SW 1271 (cell line): ENCODE results near the gene CD47.

ENCODE experiments used
- DNase-seq, 2 experiments: peaks; one replicate each; lab custom pipeline; 2025; lab: John Stamatoyannopoulos, UW

The CD47 gene

DNA sequence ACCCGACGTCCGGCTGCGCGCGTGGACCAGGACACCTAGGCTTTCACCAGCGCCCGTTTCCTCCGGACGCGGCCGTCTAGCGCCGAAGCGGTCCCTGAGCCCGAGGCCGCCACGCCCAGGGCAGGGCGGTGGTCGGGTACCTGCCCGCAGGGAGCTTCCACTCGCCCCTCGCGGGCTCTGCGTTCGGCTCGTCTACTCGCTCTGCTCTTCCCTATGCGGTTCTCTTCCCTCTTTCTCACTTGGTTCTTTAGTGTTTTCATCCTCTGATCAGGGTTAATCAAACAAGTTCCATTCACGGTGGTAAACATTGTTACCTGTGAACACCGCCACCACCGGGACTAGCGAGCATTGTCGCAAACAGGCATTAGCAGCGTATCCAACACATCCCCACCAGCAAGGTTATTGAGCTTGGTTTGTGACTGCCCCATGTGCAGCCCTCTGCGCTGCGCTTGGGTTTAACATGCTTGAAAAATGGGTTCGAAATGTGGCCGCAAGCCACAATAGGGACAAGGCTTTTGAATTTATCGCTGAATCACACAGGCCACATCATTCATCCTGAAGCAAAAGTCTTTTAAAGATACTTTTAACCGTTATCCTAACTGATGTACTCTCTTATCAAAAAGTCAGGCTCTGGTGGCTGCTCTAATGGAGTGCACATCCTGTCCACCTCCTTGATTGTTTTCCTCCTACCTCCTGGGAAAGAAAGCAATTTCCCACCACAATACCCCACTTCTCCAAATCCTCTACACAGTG is 843 bp upstream of the CD47 start:
- DNase-seq = no peak

DNA sequence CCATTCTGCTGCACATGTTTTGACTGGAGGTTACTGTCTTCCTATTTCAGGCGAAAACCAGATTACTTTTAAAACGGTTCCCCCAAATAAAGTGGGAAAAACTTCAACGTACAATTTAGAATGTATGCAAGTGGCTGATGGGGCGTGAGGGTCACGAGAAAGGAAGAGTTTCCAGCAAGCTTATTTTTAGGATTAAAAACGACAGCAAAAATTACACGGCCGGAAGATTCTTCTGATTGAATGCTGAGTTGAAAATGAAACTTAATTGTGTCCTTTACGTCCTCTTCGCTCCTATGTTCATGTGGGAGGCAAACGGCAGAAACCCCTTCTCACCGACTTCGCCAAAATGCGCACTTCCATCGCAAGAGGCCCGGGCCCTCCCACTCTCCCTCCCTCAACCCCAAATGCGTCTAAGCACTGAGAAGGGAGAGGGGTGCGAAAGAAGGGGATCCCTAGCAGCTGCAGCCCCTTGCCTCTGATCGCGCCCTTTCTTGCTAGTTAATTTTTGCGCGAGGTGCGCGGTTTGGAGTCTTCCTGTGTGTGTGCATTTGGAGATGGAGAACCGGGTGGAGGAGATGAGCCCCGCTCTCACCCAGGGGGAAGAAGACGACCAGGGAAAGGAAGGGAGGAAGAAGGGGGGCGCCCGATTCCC is 656 bp downstream of the CD47 start:
- peak in 1 of 2 experiments; percentile 40 for DNase-seq

DNA sequence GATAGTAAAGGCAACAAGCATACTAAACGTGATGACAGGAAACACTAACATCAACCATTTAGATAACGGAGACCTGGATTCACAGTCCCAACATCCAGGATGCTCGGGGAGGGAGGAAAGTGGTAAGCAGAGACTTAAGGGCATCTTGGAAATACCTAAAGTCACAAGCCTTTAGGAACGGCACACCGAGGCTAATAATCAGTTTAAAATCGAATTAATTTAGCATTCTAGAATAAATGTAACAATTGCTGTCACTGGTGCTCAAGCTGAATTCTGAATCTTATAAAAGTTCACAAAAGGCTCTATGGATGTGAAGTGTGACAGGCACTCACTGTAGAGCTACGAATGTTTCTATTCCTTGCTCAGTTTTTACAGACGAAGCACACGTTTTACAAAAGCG is 1.3 kb downstream of the CD47 start:
- DNase-seq = no peak

DNA sequence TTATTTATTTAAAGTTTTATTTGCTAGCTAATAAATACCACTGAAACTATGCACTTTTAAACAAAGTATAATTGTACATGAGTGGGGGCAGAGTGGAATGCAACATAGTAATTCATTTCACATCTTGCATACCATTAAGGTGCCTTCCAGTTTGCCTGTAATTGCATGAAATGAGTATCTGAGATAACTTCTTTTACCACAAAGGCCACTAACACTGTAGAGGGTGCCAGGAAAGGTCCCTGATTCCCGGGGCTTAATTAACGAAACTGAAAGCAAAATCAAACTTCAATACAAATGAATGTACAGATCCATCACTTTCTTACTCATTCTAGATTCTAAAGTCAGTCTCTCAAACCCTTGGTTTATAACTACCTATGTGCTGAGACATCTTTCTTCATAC is 2.1 kb downstream of the CD47 start:
- DNase-seq = no peak

DNA sequence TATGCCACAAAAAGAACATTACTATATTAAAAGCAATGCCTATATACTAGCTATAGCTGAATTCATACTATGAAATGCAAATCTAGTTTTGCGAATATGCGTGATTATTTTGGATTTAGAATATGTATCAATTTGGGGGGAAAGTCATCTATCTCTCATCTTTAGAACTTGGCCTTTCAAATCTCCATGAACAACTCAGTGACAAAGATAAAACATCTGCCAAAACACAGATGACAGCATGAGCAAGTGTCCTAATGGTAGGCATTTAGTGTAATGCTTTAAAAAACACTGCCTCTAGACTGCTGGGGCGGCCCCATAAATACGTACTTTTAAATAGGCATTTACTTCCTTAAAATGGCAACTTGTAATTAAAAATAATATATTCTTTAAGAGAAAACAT is 2.7 kb downstream of the CD47 start:
- DNase-seq = no peak

DNA sequence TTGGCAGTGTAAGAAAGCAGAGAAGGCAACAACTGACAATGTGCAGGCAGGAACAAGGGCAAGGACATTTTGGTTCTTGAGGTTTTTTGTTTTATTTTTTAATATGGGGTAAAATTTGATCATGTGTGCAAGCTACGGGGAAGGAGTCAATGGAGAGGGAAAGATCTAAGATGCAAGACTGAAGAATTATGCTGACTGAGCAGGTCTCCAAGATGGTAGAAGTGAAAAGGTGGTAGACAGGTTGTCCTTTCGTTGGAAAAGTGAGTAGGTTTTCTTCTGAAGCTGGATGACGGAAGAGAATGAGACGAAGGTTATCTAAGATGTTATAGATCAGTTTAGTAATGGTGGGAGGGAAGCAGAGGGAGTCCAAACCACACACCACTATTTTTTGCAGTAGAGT is 4.2 kb downstream of the CD47 start:
- no peak for DNase-seq

DNA sequence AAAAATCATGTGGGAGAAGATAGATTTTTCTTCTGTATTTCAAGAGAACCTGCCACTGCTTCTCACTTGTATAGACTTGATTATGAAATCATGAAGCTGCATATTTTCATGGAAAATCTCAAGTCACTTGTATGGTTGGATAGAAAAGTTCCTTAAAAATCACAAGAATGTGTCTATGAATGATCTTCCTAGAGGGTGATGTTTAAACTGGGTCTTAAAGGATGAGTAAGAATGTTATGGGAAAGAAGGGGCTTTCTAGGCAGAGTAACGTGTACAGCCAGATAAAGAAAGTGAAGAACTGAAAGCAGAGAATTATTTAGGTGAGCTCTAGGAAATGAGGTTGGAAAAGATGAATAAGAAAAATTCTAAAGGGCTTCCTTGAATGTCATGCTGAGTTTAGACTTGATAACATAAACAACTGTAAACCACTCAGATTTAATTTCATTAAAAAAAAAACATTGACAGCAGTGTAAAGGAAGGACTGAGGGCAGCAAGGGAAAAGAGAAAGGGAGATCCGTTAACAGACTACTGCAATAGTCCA is 5.0 kb downstream of the CD47 start:
- DNase-seq = no peak

DNA sequence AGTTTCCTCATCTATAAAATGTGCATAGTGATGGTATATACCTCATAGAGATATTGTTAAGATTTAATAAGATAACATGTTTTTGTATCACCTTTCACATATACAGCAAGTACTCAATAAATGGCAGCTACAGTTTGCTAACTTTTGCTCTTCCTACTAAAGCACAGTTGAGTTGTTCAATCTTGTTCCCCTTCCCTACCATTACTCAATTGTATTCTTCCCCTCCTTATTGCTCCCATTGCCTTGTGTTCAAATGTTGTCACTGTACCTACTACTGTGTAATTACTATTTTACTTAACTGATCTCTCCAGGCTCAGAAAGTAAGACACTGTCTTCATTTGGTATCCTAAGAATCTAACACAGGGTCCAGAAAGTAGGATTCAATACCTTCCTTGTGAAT is 5.5 kb downstream of the CD47 start:
- no peak for DNase-seq

DNA sequence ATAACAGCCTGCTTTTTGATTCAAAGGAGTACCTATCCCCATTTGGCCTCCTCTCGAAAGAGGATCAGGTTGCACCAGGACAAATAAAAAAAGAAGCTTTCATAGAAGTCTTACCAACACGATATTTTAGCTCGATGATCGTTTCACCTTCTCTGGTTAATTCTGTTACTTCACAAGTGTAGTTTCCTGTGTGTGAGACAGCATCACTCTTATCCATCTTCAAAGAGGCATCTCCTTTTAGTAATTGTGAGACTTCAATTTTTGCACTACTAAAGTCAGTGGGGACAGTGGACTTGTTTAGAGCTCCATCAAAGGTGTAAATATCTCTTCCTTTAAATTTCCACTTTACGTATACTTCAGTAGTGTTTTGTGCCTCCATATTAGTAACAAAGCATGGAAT is 11.0 kb downstream of the CD47 start:
- no peak for DNase-seq

DNA sequence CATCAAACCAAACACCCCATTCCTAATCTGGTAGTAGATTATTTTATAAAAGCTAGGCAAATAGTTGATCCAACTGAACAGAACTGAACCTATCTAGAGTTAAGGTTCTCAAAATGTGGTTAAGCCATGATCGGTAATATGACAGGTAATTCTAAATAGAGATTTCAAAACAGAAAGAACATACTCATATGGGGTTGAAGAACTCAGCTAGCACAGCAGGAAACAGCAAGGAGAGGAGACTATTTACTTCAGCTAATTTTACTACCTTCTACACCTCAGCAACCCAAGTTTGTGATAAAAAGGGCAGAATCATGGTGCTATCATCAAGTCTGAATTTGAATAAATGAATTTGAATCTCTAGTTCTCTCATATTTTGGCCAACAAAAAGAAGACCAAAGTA is 11.8 kb downstream of the CD47 start:
- no peak for DNase-seq

DNA sequence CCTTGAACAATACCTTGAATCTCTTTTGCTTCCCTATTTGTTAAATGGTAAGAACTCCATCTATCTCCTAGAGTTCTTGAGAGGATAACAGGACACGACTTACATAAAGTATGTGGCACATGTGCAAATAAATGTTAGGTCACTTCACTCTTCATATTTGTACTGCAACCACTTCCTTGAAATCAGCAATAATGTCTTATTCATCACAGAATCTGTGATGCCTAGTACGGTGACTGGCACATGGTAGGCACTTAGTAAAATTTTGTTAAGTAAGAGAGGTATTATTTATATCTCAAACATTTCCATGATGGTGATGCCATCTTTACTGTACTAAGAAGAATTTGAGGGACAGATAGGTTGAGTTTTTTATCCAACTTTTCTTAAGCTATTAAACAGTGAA is 14.3 kb downstream of the CD47 start:
- no peak for DNase-seq

DNA sequence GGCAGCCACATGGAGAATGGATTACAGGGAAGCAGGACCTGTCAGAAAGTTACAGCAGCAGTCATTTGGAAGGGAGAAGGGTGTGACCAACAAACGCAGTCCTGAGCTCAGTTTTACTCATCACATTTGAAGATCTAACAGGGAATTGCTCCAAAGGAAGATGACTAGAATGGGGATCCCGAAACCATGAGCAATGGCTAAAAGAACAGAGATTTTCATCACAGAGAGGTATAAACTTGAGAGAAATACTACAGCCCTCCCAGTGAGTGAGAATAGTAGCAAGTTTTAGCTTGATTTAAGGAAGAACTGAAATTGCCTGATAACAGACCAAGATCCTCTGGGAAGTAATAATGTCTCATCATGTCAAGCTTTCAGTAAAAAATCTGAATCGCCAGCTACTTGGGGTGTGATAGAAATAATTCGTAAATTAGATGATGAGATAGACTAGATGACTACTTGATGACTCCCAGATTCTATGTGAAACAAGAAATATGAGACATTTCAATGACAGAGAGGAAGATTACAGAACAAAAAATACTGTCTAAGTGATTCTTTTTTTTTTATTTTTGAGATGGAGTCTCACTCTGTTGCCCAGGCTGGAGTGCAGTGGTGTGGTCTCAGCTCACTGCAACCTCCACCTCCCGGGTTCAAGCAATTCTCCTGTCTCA is 16.9 kb downstream of the CD47 start:
- DNase-seq = no peak

DNA sequence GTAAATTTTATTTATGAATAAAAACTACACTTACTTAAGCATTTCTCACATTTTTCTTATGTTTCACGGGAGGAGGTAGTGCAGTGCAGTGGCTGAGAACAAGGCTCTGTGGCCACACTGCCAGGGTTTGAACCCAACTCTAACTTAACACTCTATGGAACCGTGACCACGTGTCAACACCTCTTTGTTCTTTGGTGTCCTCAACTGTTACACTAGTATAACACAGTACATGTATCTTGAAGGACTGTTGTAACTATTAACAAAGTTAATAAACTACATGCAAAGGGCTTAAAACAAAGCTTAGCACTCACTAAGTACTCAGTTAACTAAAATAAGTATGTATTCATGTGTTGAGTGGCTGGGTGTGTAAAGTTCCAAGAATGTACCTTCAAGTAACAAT is 19.5 kb downstream of the CD47 start:
- DNase-seq = no peak

DNA sequence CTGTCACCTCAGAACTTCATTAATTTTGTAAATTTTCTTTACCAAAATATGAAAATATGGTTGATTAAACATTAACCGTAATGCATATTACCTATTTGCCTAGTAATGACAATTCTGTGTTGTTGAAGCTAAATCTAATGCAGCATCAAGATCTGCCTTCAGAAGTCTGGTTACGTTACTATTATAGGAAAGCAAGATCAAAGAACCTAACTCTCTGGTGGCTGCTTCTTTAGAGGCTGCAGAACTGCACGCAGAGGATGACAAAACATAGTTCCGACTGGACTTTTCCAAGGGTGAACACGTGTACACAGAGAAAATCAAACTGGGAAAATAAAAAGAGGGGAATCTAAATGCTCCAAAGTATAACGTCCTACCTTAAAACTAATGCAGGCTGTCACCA is 20.5 kb downstream of the CD47 start:
- no peak for DNase-seq

DNA sequence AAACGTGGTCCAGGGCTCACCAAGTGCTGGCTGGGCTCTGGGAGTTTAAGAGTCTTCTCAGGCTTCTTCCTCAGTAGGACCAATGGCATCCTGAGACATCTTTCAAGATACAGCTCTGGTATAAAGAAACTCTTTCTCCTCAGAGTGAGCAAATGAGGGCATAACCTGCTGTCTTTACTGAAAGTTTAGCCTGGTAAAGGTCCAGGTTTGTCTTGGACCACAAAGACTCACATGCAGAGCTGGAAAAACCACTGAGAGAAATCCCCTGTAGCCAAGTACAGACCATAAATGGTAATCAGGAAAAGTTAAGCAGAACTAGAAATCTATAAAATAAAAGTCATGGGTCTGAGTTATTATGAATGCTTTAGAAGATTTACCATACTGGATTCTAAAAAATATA is 23.1 kb downstream of the CD47 start:
- DNase-seq = no peak

DNA sequence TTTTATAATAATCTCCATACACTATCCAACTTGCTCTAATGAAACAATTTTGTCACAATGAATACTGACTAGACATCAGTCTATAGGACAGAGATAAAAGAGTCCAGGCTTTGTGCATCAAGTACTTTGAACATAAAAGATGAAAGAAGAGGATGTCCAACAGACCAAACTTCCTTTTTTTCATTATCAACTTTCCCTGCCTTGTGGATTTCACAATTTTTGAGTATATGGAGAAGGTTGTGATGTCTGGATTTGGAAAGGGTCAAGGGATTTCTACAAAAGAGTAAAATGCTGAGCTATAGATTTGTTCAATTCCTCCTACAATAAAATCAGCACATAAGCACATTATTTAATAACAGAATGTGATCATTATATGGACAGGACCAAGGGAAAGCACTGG is 25.7 kb downstream of the CD47 start:
- no peak for DNase-seq

DNA sequence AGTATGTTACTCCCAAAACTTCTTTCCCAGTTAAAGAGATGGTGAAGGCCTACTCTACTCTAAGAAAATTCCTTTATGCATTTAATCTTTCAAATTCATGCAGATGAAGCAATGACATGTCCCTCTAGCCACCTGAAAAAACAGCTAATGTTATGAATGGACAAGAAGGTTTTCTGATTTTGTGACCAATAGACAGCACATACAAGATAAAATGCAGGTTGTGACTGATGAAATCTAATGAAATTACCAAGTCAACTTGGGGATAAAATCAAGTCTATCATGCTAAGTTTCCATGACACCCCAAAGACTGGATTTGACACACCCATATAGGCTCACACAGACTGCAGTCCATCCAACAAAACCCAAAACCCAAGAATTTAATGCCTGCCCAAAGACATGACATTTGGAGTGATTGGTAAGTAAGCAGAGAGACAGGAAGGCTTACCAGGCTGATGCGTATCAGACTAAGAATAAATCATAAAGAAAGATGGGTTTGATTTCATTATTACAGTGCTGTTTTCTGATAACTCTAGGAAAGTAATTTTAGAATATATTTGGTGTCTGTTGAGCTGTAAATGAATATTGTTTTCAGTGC is 26.4 kb downstream of the CD47 start:
- no peak for DNase-seq

DNA sequence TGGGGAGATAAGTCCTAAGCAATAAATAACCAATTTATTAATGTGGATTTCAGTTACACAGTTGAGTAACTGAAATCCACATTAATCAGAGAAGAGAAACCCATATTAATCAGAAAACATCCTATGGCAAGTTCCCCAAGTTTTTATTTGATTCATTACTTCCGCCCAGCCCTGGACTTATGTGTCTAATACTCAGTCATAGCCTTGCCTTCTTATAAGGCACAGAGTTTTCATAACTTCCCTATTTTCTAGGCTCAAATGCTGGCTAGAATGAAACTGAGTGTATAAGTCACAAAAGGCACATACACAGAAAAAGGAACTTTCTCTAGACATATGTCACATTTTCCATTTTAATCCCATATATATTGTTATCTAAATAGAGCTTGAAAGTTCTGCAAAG is 28.8 kb downstream of the CD47 start:
- no peak for DNase-seq

DNA sequence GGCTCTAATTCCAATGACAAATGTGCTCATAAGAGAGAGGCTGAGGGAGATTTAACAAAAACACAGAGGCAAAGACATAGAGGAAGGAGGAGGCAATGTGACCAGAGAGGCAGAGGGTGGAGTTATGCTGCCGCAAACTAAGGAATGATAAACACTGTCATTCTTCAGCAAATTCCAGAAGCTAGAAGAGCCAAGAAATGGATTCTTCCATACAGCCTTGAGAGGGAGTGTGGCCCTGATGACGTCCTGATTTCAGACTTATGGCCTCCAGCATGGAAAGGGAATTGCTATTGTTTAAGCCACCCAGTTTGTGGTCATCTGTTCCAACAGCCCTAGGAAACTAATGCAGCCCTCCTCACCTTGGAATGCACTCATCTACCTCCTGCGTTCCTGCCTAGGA is 30.5 kb downstream of the CD47 start:
- no peak for DNase-seq

DNA sequence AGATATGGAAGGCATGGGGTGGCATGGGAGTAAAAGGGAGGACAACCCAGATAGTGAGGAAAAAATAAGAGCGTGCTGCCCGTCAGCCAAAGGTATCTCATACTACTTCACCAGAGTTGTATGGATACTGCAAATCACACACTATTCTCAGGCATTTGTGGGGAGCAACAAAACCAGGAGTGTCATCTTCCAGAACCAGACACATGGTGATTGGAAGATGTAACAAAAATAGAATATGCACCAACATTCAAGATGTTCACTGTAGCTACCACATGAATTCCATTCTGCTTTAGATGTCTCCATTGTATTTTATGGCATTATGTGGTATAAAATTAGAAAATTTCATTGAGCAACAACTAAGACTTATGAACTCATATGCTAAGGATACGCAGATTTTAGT is 34.9 kb downstream of the CD47 start:
- DNase-seq = no peak

DNA sequence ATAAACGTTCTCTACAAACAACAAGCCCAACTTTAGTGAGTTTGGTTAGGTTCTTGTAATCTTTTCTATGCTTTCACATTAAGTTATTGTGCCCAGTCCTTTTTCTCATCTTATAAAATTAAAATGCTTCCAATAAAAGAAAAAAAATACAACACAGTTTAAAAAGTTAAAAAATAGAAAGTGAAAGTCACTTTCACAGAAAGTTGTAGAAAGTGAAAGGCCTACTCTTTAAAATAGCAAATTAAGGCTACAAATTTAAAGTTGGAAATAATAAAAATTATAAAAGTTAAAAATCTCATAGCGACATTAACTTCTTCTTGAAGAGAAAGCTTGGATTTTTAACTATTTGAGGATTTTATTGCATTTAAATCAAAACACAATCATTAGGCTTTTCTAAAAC is 35.9 kb downstream of the CD47 start:
- DNase-seq = no peak

DNA sequence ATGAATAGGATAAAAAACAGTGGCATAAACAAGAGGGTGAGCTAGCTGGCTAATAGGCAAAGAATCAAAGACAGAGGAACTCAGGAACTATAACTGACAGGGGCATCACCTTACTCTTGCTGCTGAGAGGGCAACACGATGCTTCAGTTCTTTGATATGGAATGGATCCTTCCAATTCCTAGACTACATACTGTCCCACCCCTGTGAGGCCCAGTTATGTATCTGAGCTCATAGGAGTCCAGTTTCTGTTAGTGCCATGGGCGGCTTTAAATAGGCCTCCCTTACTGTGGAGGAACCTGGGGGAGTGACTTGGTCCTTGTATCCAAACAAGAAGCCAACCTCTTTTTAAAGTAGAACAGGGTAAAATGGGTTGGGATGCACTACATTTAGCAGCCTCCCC is 37.3 kb downstream of the CD47 start:
- no peak for DNase-seq

DNA sequence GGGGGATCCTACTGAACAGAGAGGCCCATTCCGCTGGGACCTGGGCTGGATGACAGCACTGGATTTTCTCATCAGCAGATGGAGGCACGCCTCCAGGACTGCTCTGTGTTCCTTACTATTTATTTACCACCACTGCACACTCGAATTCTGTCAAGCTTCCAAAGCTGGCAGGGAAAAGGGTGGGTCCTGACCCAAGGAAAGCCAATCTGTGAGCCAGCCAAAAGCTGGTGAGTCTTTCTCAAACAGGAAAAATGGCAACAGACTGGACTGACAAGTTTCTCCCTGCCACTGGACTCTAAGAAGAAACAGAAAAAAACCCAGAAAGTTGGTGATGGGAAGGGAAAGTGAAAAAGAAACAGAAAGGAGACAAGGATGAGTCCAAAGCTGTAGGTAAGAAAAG is 37.8 kb downstream of the CD47 start:
- no peak for DNase-seq
